ENCODE results near the gene NCKIPSD.

Gene NCKIPSD

GRCh38 chr3:48664313-48664644, 21.4 kb downstream of the NCKIPSD start:
- Histone ChIP-seq H3K4me3 (ENCODE audit: low read depth in 1 of 2, low read length in 2 of 2) (no peak overlapping the region), H3K79me2 (ENCODE audit: insufficient read depth, low read length) (no peaks in the 10 kb centered on the region), H3K36me3 (ENCODE audit: insufficient read depth, low read length) (peaks cover 5% of the 10 kb centered on the region; the same call in 1 of the 2 replicates), H3K27me3 (ENCODE audit: insufficient read depth, low read length, poor library complexity) (no peaks in the 10 kb centered on the region), H3K9ac (ENCODE audit: low read depth, low read length) (no peak overlapping the region), H2AFZ (ENCODE audit: low read depth, low read length) (no peak overlapping the region), H3K4me2 (ENCODE audit: insufficient read depth, low read length) (no peak overlapping the region), H4K20me1 (ENCODE audit: insufficient read depth, low read length) (no peaks in the 10 kb centered on the region), H3K4me1 (ENCODE audit: insufficient read depth, low read length) (no peaks in the 10 kb centered on the region), H3K9me3 (ENCODE audit: insufficient read depth, low read length, severe bottlenecking) (no peaks in the 10 kb centered on the region), H3K27ac (ENCODE audit: low read length) (no peak overlapping the region)
- no peak for ATAC-seq (ENCODE audit: insufficient read depth, low read depth)
- no peak for DNase-seq
- TF ChIP-seq CTCF (IDR thresholded peaks at IDR 0.05; ENCODE audit: borderline replicate concordance, extremely low read depth, low read length, poor library complexity, severe bottlenecking) (no peak), EZH2 (IDR thresholded peaks at IDR 0.05; ENCODE audit: borderline replicate concordance, low read depth, low read length, severe bottlenecking) (no peak)

- DNase-seq (no peak), ATAC-seq (ENCODE audit: insufficient read depth, low read depth) (no peak)
- Histone ChIP-seq H4K20me1 (ENCODE audit: insufficient read depth, low read length) (no peaks in the 10 kb centered on the region), H3K4me3 (ENCODE audit: low read depth in 1 of 2, low read length in 2 of 2) (no peak overlapping the region), H3K27ac (ENCODE audit: low read length) (no peak overlapping the region), H3K79me2 (ENCODE audit: insufficient read depth, low read length) (no peaks in the 10 kb centered on the region), H3K36me3 (ENCODE audit: insufficient read depth, low read length) (peaks cover 5% of the 10 kb centered on the region; the same call in 1 of the 2 replicates), H3K4me1 (ENCODE audit: insufficient read depth, low read length) (no peaks in the 10 kb centered on the region), H3K9ac (ENCODE audit: low read depth, low read length) (no peak overlapping the region), H3K9me3 (ENCODE audit: insufficient read depth, low read length, severe bottlenecking) (no peaks in the 10 kb centered on the region), H3K27me3 (ENCODE audit: insufficient read depth, low read length, poor library complexity) (no peaks in the 10 kb centered on the region), H2AFZ (ENCODE audit: low read depth, low read length) (no peak overlapping the region), H3K4me2 (ENCODE audit: insufficient read depth, low read length) (no peak overlapping the region)
- TF ChIP-seq CTCF (IDR thresholded peaks at IDR 0.05; ENCODE audit: borderline replicate concordance, extremely low read depth, low read length, poor library complexity, severe bottlenecking): no peak
- no peak for TF ChIP-seq EZH2 (IDR thresholded peaks at IDR 0.05; ENCODE audit: borderline replicate concordance, low read depth, low read length, severe bottlenecking)
Observed at GRCh38 chr3:48663489-48664312, 22.0 kb downstream of the NCKIPSD start.

GRCh38 chr3:48662753-48663488, 22.8 kb downstream of the NCKIPSD start, which contains the start of gene CELSR3:
TSS of gene CELSR3 (minus strand) at chr3:48662886. CDS start at chr3:48662634, 252 bp downstream.
- DNase-seq: no peak

More at GRCh38 chr3:48662753-48663488, 22.8 kb downstream of the NCKIPSD start, which contains the start of gene CELSR3:
- Histone ChIP-seq H4K20me1 (ENCODE audit: insufficient read depth, low read length) (no peaks in the 10 kb centered on the region), H3K4me3 (ENCODE audit: low read depth in 1 of 2, low read length in 2 of 2) (no peak within 1 kb of the TSS), H3K9me3 (ENCODE audit: insufficient read depth, low read length, severe bottlenecking) (no peaks in the 10 kb centered on the region), H3K9ac (ENCODE audit: low read depth, low read length) (no peak within 1 kb of the TSS), H2AFZ (ENCODE audit: low read depth, low read length) (no peak within 1 kb of the TSS), H3K79me2 (ENCODE audit: insufficient read depth, low read length) (no peaks in the 10 kb centered on the region), H3K4me2 (ENCODE audit: insufficient read depth, low read length) (no peak within 1 kb of the TSS), H3K4me1 (ENCODE audit: insufficient read depth, low read length) (no peaks in the 10 kb centered on the region), H3K27ac (ENCODE audit: low read length) (no peak within 1 kb of the TSS), H3K36me3 (ENCODE audit: insufficient read depth, low read length) (peaks cover 5% of the 10 kb centered on the region; the same call in 1 of the 2 replicates), H3K27me3 (ENCODE audit: insufficient read depth, low read length, poor library complexity) (no peaks in the 10 kb centered on the region)
- no peak for TF ChIP-seq EZH2 (IDR thresholded peaks at IDR 0.05; ENCODE audit: borderline replicate concordance, low read depth, low read length, severe bottlenecking)
- TF ChIP-seq CTCF (IDR thresholded peaks at IDR 0.05; ENCODE audit: borderline replicate concordance, extremely low read depth, low read length, poor library complexity, severe bottlenecking): no peak
- ATAC-seq (ENCODE audit: insufficient read depth, low read depth): no peak
